HCEC 1CT (cell line): Measurements from ENCODE around the gene CISD1.

Experiments
- DNase-seq: peaks from one replicate; pipeline ENCODE4 v3.0.0-alpha.2; 2017

CISD1 gene

DNA sequence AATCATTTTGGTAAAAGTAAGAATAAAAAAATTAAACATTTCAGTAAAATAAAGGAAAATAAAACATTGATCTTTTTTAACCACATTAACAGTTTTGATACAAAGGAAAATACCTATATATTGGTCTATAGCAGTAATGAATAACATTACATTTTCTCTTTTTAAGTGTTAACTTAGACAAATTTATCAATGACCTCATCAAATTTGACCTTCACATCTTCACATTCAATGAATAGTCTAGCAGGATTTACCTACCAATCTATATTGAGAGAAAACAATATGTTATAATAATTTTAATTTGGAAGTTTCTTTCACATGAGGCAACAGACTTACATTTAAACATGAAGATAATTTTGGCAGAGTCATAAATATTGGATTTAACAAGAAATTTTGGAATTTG lies 47.9 kb downstream of the CISD1 start:
- DNase-seq: no peak

DNA sequence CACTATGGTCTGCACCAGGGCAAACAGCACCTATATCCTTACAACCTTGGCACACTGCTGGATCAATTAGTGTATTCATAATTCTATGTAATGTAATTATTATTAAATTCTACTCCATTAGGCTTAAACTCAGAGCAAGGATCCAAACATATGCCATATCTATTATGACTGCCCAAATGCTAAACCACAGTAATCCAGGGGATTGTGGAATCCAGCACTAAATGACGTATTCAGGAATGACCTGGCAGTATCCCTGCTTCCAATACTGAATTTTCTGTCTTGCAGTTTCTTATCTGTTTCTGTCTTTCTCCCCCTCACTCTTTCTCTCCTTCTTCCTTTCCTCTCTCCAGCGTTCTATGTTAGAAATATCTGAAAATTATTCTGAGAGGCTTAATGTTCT lies 49.4 kb downstream of the CISD1 start:
- no peak for DNase-seq

DNA sequence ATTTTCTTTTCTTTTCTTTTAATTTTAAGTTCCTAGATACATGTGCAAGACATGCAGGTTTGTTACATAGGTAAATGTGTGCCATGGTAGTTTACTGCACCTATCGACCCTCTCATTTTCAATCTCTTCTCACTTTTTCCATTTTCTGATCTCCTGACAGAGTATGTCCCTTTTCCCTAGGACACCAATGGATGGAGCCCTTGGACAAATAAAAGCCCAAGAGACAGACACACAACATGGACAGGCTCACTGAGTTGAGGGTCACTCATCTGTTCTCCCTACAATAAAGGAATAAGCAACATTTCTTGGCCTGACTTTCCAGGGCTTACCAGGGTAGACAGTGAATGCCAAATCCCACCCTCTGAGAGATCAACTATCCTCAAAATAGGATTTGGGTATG lies 50.6 kb downstream of the CISD1 start:
- DNase-seq: peak; percentile 10

DNA sequence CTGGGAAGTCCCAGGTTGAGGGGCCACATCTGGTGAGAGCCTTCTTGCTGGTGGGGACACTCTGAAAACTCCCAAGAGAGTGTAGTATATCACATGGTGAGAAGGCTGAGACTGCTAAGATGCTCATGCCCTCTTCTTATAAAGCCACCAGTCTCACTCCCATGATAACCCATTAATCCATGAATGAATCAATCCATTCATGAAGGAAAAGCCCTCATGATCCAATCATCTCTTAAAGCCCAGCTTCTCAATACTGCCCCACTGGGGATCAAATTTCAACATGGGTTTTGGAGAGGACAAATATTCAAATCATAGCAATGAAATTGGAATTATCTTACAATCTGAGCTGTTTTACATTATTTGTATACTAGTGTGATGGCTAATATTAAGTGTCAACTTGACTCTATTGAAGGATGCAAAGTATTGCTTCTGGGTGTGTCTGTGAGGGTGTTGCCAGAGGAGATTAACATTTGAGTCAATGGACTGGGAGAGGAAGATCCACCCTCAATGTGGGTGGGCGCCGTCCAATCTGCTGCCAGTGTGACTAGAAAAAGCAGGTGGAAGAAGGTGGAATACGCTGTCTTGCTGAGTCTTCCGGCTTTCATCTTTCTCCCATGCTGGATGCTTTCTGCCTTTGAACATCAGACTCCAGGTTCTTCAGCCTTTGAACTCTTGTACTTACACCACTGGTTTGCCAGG lies 51.5 kb downstream of the CISD1 start:
- DNase-seq: no peak

DNA sequence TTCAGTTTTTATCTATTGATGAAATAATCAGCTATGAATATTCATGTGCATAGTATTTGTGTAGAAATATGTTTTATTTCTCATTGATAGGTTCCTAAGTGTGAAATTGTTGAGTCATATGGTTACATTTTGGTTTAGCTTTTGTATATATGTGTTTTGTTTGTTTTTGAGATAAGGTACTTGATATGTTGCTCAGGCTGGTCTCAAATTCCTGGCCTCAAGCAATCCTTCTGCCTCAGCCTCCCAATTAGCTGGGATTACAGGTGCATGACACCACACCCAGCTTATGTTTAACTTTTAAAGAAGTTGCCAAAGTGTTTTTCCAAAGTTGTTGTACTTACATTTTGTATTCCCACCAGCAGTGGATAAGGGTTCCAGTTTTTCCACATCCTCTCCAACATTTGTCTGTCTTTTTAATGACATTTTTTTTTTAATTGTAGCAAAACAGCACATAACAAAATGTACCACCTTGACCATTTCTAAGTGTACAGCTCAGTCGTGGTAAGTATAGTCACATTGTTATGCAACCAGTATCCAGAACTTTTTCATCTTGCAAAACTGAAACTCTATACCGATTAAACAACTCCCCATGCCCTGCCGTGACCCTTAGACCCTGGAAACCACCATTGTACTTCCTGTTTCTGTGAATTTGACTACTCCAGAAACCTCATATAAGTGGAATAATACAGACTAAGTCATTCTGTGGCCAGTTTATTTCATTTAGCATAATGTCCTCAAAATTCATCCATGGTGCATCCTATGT lies 53.3 kb downstream of the CISD1 start:
- DNase-seq: peak; percentile 67

DNA sequence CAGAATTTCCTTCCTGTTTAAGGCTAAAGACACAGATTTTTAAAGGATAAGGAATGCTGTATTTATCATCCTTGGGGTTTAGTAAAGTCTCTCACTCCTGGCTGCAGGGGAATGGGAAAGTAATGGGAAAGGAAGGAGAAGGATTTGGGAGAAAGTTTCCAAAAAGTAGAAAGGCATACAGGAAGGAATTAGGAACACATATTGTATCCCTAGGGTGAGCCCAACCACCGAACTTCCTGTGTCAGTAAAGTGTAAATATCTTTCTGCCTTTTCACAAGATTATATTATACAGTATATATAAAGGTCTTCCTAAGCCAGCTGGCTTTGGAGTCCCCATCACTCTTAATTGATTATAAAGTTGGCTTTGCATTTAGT lies 53.9 kb downstream of the CISD1 start:
- DNase-seq: peak; percentile 13

DNA sequence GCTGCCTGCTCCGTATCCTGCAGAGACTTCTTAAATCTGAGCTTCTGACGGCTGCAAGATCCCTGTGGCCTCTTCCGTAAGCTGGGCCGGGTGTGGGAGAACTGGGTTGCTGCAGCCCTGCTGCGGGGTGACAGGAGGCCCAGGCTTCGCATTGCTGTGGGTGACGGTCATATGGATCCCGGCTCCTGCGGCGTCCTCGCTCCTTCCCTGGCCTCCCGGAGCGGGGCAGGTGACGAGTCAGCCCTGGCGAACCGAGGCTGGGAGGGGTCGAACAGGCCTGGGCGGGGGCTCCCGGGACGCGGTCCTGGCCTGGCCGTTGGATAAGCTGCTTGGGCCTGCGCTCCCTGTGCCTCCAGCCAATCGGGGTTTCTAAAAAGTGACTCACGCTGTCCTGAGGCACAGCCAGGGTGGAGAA lies 58.0 kb downstream of the CISD1 start:
- no peak for DNase-seq

DNA sequence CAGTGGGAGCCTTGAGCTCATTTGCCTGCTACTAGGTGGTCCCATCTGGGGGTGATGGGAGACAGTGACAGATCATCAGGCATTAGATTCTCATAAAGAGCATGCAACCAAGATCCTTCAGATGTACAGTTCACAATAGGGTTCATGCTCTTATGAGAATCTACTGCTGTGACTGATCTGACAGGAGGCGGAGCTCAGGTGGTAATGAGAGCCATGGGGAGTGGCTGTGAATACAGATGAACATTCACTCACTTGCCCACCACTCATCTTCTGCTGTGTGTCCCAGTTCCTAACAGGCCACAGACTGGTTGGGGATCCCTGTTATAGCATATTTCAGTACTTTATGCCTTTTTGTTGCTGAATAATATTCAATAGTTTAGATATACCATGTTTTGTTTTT lies 59.3 kb downstream of the CISD1 start:
- DNase-seq: no peak

DNA sequence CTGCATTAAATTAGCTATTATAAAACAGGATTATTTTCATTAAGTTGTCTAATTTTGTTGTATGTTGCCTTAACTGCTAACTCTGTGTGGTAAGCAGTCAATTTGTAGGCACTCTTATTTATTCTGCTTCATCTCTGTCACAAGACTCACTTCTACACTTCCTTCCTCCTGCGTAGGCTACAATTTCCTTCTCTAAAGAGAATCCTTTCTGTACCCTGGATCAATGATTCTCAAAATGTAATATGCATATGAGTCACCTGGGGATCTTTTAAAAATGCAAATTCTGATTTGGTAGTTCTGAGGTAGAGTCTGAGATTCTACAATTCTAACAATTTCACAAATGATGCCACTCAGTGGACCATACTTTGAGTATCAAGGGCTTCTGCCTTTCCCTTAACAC lies 61.5 kb downstream of the CISD1 start:
- DNase-seq: no peak

DNA sequence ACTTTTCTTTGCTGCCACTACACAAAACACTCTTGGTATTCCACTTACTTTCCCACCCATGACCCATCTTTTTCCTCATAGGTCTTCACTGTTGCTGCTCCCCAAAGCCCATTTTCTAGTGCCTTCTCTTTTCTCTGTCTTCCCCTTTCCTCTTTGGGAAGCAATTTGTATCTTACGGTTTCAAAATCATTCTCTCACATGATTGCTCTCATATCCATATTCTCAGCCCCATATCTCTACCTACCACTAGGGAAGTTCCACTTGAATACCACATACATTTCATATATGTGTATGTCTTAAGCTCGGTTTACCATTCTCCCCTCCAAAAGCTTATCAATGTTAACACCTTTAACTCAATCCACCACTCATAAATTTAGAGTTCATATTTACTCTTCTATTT lies 62.7 kb downstream of the CISD1 start:
- no peak for DNase-seq

DNA sequence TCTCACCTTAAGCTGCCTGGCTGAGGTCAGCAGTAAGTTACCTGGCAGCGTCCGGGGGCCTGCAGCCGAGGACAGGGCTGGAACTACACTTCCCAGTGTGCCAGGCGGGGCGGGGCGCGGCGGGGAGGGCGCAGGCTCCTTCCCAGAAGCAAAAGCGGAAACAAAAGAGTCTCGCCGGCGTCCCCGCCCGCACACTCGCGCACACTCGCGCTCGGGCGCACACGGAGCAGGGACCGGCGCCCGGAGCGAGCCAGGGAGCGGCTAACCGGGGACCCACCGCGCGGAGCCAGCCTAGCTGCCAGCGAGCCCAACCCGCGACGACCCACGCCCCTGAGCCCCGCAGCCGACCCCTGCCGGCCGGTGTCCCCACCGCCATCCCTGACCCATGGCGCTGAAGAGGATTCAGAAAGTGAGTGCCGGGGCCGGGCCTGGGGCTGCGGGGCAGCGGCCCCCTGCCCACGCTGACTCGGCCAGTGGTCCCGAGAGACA lies 65.9 kb downstream of the CISD1 start, which contains the start of gene UBE2D1:
Gene UBE2D1, plus strand, starts transcription at position 190 of the 489 bp plus-strand sequence. Its CDS starts 196 bp downstream, at position 386.
- DNase-seq: peak; percentile 76

DNA sequence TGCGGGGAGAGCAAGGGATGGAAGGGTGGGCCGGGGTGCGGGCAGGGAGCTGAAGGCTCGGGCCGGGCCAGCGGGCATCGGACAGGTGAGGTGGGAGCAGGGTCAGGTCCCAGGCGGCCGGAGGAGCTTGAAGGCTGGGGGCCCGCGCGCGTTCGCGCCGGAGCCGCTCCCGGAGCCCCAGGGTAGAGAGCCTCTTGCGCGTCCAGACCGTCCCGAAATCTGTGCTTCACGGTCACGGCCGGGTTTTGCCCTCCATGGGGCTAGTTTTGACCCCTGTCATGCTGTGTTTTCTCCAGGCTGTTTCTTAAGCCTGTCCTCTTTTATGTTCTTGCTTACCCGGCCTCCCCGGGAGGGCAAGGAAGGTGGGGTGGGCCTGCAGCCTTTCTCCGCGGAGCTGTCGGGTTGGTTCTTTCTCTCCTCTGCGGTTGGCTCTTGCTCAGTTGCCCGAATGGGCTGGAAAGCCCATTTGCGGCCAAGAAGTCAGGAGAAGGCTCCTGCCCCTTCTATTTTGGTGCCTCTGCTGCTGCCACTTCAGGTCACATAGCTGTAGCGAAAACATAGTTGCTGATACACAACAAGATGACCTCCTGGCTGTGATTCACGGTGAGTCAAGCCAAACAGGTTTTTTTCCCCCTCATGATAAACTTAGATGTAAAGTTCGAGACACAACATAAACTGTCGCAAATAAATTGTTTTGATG lies 66.5 kb downstream of the CISD1 start:
- DNase-seq: peak; percentile 68

DNA sequence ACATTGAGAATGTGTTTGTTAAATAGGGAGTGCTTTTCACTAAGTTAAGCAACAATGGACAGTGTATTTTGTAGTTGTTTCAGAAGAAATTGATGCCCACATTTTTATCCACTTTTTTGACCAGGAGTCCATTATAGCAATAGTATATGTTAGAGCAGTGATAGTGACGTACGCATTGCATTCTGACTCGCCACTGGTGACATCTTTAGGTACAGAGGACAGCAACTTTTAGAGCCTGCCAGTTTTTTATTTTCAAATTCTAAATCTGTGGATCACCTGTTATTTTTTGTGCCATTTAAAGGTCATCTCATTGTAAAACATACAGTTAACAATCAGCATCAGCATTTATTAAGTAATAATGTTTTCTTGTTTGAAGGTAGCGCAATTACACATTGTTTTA lies 67.3 kb downstream of the CISD1 start:
- no peak for DNase-seq
